Measurements from ENCODE around the gene SECISBP2L.

Gene SECISBP2L

DNA sequence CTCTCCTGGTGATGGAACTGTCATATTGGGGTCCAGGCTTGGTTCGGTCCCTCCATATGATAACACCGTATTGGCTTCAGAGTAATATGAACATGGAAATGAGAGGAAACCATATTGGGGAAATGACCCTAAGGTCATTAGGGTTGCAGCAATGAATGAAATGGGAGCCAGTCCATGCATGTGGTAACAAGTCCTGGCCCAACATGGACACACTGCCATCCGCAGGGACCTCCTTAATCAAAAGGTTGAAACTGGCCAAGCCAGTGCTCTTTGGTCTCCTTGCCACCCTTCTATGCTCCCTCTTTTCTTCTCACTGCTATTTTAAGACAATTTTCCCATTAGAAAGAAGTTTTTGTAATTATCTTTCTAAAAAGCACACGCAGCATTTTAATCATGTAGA, 90.9 kb downstream of the SECISBP2L start:
- H3F3A ChIP-seq (ENCODE audit: insufficient read depth): no peaks in the 10 kb centered on the region
- no peak for TF ChIP-seq CTCF (IDR thresholded peaks at IDR 0.05; ENCODE audit: insufficient read depth, low read length, poor library complexity, severe bottlenecking)
- no peak for TF ChIP-seq EZH2phosphoT487 (conservative IDR thresholded peaks at IDR 0.05; ENCODE audit: low read length)
- H3K79me2 ChIP-seq (ENCODE audit: insufficient read depth, low read length): no peaks in the 10 kb centered on the region
- H4K20me1 ChIP-seq (ENCODE audit: low read depth, low read length): no peaks in the 10 kb centered on the region
- H3K4me2 ChIP-seq (ENCODE audit: low read depth, low read length, poor library complexity, severe bottlenecking): no peak overlapping the region
- H3K4me3 ChIP-seq (ENCODE audit: insufficient read depth, low read length, poor library complexity, severe bottlenecking): no peak overlapping the region
- no peaks in the 10 kb centered on the region for H3K9me3 ChIP-seq (ENCODE audit: insufficient read depth, low read length)
- H3K9ac ChIP-seq (ENCODE audit: low read length): no peak overlapping the region
- H3K9me2 ChIP-seq (replicated peaks; ENCODE audit: insufficient read depth, low read length): no peaks in the 10 kb centered on the region
- H3K27ac ChIP-seq (ENCODE audit: low read depth, low read length): no peak overlapping the region
- no peak overlapping the region for H2AFZ ChIP-seq (ENCODE audit: low read depth, low read length, severe bottlenecking)
- H3K27me3 ChIP-seq (ENCODE audit: low read length): no peaks in the 10 kb centered on the region
- no peaks in the 10 kb centered on the region for H3K36me3 ChIP-seq (ENCODE audit: low read length)

DNA sequence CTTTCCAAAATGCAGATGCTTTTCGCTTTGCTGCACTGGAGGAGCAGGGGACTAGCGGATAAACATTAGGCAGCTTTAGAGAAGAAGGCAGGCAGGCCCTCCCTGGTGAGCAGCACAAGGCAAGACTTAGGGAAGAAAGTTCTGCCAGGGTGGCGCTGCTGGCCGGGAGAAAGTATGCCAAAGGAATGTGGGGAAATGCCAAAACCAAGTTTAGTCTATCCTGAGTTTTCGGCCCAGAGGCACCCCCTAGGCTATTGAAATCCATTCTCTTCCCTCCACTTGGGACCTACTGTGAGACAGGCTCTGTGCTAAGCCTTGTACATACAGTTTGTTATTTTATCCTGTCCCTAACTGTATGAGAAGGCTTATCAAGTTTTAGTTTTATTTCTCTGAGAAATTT, 91.7 kb downstream of the SECISBP2L start:
- no peaks in the 10 kb centered on the region for H4K20me1 ChIP-seq (ENCODE audit: low read depth, low read length)
- no peaks in the 10 kb centered on the region for H3K9me2 ChIP-seq (replicated peaks; ENCODE audit: insufficient read depth, low read length)
- no peak overlapping the region for H3K27ac ChIP-seq (ENCODE audit: low read depth, low read length)
- H3K4me3 ChIP-seq (ENCODE audit: insufficient read depth, low read length, poor library complexity, severe bottlenecking): no peak overlapping the region
- TF ChIP-seq CTCF (IDR thresholded peaks at IDR 0.05; ENCODE audit: insufficient read depth, low read length, poor library complexity, severe bottlenecking): no peak
- no peak for TF ChIP-seq EZH2phosphoT487 (conservative IDR thresholded peaks at IDR 0.05; ENCODE audit: low read length)
- no peaks in the 10 kb centered on the region for H3F3A ChIP-seq (ENCODE audit: insufficient read depth)
- H3K79me2 ChIP-seq (ENCODE audit: insufficient read depth, low read length): no peaks in the 10 kb centered on the region
- no peak overlapping the region for H2AFZ ChIP-seq (ENCODE audit: low read depth, low read length, severe bottlenecking)
- H3K36me3 ChIP-seq (ENCODE audit: low read length): no peaks in the 10 kb centered on the region
- H3K4me2 ChIP-seq (ENCODE audit: low read depth, low read length, poor library complexity, severe bottlenecking): no peak overlapping the region
- H3K9me3 ChIP-seq (ENCODE audit: insufficient read depth, low read length): no peaks in the 10 kb centered on the region
- H3K9ac ChIP-seq (ENCODE audit: low read length): no peak overlapping the region
- no peaks in the 10 kb centered on the region for H3K27me3 ChIP-seq (ENCODE audit: low read length)

- Histone ChIP-seq H3K9ac (ENCODE audit: low read length) (no peak overlapping the region), H3K36me3 (ENCODE audit: low read length) (no peaks in the 10 kb centered on the region), H3F3A (ENCODE audit: insufficient read depth) (no peaks in the 10 kb centered on the region), H3K9me2 (replicated peaks; ENCODE audit: insufficient read depth, low read length) (no peaks in the 10 kb centered on the region), H3K9me3 (ENCODE audit: insufficient read depth, low read length) (no peaks in the 10 kb centered on the region), H3K79me2 (ENCODE audit: insufficient read depth, low read length) (no peaks in the 10 kb centered on the region), H3K4me2 (ENCODE audit: low read depth, low read length, poor library complexity, severe bottlenecking) (no peak overlapping the region), H4K20me1 (ENCODE audit: low read depth, low read length) (no peaks in the 10 kb centered on the region), H3K4me3 (ENCODE audit: insufficient read depth, low read length, poor library complexity, severe bottlenecking) (no peak overlapping the region), H3K27ac (ENCODE audit: low read depth, low read length) (no peak overlapping the region), H2AFZ (ENCODE audit: low read depth, low read length, severe bottlenecking) (no peak overlapping the region), H3K27me3 (ENCODE audit: low read length) (no peaks in the 10 kb centered on the region)
- TF ChIP-seq CTCF (IDR thresholded peaks at IDR 0.05; ENCODE audit: insufficient read depth, low read length, poor library complexity, severe bottlenecking) (no peak), EZH2phosphoT487 (conservative IDR thresholded peaks at IDR 0.05; ENCODE audit: low read length) (no peak)
These were observed 99.4 kb downstream of the SECISBP2L start for GRCh38 chr15:48946840-48947187.
